ENCODE results near the gene COIL.

DNA sequence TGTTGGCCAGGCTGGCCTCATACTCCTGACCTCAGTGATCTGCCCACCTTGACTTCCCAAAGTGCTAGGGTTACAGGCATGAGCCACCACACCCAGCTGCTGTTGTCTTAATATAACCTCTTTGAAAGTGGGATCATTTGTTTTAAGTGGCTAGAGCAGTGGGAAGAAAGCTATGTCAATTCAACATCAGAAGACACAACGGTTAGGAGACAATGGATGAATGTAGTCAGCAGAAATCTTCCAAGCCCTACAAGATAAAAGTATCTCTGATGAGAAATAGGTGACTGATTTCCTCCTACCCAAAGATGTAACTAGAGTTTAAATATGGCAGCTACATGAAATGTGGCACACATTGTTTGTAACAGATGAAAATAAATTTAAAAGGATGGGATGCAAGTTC is 27.0 kb downstream of the COIL start:
- TF ChIP-seq, protein P1, sequence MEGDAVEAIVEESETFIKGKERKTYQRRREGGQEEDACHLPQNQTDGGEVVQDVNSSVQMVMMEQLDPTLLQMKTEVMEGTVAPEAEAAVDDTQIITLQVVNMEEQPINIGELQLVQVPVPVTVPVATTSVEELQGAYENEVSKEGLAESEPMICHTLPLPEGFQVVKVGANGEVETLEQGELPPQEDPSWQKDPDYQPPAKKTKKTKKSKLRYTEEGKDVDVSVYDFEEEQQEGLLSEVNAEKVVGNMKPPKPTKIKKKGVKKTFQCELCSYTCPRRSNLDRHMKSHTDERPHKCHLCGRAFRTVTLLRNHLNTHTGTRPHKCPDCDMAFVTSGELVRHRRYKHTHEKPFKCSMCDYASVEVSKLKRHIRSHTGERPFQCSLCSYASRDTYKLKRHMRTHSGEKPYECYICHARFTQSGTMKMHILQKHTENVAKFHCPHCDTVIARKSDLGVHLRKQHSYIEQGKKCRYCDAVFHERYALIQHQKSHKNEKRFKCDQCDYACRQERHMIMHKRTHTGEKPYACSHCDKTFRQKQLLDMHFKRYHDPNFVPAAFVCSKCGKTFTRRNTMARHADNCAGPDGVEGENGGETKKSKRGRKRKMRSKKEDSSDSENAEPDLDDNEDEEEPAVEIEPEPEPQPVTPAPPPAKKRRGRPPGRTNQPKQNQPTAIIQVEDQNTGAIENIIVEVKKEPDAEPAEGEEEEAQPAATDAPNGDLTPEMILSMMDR (conservative IDR thresholded peaks at IDR 0.05 in 1 of 2, IDR thresholded peaks at IDR 0.05 in 1 of 2; ENCODE audit: low read depth in 1 of 2, low read length in 2 of 2): no peak
- no peak for TF ChIP-seq EZH2 (IDR thresholded peaks at IDR 0.05; ENCODE audit: low read length, missing control alignments)
